B cell (primary cell): ENCODE results near the gene RRAGC.

Experiments
- EZH2 ChIP-seq: IDR thresholded peaks from 2 replicates; pipeline ENCODE4 v1.6.1; 2012; ENCODE audit warnings: borderline replicate concordance, low read depth, mild to moderate bottlenecking, moderate library complexity, low read length; ENCODE audit not compliant: insufficient read depth, poor library complexity, severe bottlenecking
- TF ChIP-seq, protein P1 (sequence below): fragments of 200-600 bp; IDR thresholded peaks from one replicate; pipeline ENCODE4 v1.8.0; 2022; ENCODE audit warnings: antibody characterized with exemption, mild to moderate bottlenecking

DNA sequence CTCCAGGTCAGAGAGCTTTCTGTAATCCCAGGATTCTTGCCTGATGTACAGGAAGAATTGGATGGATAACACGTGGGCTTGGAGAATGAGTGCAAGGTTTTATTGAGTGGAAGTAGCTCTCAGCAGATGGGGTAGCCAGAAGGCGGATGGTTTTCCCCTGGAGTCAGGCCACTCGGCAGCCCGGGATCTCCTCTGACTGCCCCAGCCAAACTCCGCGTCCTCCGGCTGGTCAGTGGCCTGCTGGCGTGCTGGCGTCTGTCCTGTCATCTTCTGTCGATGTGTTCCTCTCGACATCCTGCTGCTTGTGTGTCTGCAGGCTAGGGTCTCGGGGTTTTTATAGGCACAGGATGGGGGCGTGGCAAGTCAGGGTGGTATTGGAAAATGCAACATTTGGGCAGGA is 49.2 kb upstream of the RRAGC start:
- TF ChIP-seq, protein P1, sequence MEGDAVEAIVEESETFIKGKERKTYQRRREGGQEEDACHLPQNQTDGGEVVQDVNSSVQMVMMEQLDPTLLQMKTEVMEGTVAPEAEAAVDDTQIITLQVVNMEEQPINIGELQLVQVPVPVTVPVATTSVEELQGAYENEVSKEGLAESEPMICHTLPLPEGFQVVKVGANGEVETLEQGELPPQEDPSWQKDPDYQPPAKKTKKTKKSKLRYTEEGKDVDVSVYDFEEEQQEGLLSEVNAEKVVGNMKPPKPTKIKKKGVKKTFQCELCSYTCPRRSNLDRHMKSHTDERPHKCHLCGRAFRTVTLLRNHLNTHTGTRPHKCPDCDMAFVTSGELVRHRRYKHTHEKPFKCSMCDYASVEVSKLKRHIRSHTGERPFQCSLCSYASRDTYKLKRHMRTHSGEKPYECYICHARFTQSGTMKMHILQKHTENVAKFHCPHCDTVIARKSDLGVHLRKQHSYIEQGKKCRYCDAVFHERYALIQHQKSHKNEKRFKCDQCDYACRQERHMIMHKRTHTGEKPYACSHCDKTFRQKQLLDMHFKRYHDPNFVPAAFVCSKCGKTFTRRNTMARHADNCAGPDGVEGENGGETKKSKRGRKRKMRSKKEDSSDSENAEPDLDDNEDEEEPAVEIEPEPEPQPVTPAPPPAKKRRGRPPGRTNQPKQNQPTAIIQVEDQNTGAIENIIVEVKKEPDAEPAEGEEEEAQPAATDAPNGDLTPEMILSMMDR, result no peak
- TF ChIP-seq EZH2, result no peak
